GM21529 (cell line): Measurements from ENCODE around the gene ZNF367.

Source experiments
- ATAC-seq: cut with Tn5 transposase; IDR thresholded peaks from one replicate; pipeline ENCODE4 v1.9.1; 2021; ENCODE audit not compliant: unreplicated experiment

Gene ZNF367

DNA sequence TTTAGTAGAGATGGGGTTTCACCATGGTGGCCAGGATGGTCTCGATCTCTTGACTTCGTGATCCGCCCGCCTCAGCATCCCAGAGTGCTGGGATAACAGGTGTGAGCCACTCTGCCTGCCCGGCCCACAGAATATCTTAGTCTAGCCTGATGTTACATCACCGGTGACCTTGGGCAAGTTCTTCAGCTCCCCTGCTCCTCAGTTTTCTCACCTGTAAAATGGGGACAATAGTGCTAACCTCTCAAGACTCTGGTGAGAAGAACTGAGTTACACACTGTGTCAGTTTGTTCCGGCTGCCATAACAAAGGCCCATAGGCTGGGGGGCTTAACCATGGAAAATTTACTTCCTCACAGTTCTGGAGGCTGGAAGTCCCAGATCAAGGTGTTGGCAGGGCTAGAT is 19.3 kb upstream of the ZNF367 start:
- no peak for ATAC-seq

DNA sequence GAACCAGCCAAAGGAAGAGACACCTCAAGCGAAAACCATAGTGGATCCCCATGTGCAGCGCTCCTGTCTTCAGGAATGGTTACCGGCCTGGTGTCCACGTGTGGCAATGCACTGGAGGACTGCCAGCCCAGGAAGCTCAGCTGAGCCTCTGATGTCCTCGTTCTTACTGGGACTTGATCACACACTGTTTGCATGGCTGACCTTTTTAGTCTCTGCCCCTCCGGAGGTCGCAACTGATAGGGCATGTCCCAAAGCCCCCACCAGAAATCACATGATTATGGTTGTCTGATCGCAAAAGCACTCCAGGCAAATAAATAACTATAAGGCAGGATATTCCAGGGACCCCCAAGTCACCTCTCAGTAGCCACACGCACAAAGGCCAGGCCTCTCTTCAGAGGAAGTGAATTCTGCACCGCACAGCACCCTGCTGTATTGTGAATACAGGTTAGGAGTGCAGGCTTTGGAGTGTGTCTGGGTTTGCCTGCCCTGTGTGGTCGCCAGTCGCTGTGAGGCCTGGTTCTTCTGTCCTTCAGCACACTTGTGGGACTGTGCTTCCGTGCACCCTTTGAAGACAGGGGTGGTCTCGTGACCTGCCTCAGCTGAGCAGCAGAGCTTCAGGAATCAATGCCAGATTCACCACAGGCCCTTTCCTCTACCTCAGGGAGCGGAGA is 18.4 kb upstream of the ZNF367 start:
- ATAC-seq, result no peak

DNA sequence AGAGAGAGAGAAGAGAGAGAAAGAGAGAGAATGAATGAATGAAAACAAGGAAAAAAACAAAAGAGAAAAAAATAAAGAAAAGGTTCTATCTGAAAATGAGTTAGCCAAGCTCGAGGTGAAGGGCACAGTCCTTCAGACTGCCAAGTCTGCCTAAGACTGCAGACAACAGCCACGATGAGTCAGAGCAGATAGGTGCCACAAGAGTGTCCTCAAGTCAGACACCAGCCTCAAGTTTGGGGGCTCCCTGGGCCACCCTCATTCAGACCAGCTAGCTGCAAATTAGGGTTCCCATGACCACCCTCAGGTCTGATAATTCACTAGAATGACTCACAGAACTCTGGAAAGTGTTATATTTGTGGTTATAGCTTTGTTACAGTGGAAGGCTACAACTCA is 17.9 kb upstream of the ZNF367 start:
- no peak for ATAC-seq

DNA sequence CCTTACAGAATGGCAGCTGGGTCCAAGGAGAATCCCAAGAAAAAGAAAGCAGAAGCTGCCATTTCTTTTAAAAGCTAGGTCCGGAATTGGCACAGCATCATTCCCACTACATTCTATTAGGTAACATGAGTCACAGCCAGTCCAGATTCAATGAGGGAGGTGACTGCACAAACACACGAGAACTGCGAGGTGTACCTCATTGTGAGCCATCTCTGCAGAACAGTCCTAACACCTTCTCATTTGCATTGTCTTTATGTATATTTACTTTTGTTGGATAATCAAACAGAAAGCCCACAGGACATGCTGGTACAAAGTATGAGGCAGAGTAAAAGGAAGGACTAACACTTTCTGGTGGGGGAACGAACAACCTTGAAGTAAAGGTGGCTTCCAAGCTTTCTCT is 17.2 kb upstream of the ZNF367 start:
- no peak for ATAC-seq

DNA sequence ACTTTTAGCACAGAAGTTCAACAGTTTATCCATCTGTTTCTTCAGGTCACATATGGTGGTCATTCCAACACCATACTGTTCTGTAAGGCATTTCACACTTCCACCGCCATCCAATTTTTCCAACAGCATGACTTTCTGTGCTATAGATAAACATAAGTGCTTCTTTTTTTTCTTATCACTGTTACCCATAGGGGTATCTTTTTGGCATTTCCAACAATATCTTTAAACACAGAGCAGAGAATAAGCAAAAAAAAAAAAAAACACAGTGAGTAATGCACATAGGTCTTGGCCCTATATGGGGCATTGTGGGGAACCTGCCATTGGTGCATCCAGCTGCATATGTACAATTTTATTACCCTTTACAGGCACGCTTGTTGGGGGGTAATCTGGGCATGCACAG is 12.2 kb upstream of the ZNF367 start:
- ATAC-seq, result no peak

DNA sequence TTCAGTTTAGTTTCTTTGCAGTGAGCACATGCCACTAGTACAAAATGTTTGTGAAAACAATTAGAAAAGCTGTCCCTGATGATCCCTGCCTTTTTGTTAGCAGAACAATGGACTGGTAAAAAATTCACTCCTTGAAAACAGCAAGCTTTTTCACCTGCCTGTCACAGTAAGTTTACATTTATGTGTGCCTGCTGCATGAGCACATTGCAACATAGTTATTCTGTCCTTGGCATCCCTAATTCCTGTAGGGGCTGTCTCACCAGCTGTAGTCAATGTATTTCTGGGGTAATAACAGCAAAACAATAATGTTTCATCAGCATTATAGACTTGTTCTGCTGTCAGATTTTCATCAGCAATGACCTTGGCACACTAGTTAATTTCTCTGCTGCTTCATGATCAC is 11.6 kb upstream of the ZNF367 start:
- no peak for ATAC-seq

DNA sequence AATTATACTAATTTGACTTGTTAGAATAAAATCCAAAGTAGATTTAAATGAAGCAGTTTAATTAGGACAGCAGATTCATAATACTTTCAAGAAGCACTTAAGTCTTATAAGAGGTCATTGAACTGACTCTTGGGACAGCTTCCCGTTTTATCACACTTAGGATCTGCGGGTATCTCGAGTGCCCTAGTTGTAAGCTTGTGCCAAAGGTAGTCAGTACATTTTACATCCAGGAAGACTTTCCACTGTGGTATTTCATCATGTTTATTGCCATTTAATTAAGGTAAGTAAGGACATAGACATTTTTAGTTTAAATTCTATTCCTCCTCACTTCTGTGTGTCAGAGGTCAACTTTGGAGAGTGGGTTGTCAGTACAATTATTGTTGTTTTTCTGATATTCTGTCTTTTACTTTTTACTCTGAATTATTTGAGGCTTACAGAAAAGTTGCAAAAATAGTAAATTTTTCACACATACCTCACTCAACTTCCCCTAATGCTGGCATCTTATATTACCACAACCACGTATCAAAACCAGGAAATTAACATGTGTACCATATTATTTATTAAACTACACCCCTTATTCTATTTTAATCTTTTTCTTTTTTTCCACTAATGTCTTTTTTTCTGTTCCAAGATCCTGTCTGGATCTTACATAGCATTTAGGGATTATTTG is 7.5 kb upstream of the ZNF367 start:
- ATAC-seq, result no peak

DNA sequence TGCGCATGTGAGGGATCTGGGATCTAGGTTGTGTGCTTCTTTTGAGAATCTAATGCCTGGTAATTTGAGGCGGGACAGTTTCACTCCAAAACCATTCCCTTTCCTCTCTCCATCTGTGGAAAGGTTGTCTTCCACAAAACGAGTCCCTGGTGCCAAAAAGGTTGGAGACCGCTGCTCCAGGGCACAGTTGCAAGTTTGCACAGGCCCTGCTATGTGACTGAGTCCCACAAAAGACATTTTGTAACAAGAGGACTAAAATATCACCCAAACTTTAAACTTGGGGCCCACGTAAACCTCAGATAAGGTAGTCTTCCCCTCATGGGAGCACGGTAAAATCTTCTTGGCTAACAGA is 5.8 kb upstream of the ZNF367 start:
- ATAC-seq, result no peak

DNA sequence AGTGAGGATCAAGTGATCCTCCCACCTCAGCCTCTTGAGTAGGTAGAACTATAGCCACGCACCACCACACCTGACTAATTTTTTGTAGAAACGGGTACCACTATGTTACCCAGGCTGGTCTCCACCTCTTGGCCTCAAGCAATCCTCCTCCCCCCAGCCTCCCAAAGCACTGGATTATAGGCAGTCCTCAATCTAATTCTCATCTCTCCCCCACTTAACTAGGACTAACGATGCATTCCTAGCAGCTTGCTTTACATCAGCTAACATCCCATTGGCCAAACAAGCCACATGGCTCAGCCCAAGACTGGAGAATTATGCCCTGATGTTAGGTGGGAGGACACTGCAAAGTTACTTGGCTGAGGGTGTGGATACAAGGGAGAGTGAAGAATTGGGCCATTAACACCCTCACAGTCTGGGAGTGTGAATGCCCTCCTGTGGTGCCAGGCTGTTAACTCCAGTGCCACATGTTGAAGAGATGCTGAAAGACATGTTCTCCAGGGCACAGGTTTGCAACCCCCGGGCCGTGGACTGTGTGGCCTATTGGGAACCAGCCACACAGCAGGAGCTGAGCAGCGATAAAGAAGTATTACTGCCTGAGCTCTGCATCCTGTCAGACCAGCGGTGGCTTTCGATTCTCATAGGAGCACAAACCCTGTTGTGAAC is 5.3 kb upstream of the ZNF367 start:
- no peak for ATAC-seq

DNA sequence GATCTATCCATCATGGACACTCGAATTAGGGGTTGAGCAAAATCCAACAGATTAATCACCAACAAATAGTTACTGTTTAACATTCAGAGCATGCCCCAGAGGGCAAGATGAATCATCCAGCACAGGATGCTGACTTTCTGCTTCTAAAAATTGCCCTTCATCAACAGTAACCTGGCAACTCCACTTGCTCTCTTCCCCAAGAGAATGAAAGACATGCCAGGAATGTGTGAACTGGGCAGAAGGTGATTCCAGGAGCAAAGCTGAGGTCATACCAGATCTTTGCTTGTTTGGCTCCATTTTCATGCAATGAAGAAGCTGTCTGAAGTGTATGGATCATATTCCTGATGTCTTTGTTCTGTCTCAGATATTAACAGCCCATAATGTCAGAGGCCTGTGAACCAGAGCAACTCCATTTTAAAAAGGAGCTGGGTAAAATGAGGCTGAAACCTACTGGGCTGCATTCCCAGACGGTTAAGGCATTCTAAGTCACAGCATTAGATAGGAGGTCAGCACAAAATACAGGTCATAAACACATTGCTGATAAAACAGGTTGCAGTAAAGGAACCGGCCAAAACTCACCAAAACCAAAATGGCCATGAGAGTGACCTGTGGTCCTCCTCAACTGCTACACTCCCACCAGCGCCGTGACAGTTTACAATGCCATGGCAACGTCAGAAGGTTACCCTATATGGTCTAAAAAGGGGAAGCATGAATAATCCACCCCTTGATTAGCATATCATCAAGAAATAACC is 2.5 kb upstream of the ZNF367 start:
- no peak for ATAC-seq

DNA sequence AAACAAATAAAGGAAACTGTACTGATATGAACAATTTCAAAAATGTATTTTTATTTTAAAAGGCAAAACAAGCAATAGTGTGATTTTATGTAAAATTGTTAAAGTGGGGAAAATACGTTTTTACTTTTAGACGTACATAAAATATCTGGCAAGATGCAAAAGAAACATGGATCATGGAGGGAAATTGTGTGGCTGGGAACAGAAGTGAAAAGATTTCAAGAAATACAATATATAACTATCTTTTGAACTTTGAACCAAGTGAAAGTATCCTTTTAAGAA is 1.5 kb upstream of the ZNF367 start:
- ATAC-seq, result no peak

DNA sequence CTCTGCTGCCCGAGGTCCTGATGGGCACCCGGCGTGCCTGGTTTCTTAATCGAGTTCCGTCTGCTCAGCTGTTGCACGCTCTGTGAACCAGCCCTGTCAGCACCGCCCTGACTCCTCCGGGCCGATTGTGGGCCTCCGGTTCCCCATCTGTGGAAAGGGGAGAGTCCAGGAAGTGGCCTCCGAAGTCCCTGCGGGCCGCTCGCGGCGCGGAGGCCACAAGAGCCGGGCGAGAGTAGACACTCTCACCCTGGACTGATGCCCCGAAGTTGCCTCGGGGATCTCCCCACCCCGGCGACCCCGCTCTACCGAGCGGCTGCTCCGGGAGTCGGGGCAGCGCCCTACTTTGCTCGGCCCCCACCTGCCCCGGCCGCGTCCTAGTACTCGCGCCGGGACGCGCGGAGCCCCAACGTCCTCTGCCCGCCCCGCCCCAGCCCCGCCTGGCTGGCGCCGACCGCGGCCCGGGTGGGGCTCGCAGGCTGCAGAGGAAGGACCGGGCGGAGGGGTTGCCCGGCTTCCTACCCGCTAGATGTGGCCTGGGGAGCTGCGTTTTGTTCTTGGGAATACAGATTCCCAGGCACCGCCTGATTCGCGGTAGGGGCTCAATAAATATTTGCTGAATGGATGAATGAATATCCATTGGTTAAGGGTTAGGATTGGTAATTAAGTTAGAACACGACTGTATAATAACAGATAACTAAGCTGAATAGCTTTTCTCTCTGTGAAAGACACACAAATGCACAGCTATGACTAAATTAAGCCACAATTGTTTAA is 935 bp upstream of the ZNF367 start:
- ATAC-seq, result peak; percentile 38

DNA sequence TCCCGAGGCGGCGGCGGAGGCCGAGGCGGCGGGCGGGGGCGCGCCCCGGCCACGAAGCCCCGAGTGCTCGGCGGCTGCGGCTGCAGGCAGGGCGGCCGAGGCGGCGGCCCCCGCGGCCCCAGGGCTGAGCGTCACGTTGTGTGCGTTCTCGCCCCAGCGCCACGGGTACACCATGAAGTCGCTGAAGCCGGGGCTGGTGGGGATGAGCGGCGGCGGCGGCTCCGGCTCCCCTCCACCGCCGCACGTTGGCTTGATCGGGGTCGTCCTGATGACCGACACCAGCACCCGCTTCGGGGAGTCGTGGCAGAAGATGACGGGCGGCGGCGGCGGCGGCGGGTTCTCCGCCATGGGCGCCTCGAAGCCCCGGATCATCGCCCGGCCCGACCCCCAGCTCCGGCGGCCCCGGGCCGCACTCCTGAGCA is 498 bp downstream of the ZNF367 start:
- peak; percentile 0 for ATAC-seq

DNA sequence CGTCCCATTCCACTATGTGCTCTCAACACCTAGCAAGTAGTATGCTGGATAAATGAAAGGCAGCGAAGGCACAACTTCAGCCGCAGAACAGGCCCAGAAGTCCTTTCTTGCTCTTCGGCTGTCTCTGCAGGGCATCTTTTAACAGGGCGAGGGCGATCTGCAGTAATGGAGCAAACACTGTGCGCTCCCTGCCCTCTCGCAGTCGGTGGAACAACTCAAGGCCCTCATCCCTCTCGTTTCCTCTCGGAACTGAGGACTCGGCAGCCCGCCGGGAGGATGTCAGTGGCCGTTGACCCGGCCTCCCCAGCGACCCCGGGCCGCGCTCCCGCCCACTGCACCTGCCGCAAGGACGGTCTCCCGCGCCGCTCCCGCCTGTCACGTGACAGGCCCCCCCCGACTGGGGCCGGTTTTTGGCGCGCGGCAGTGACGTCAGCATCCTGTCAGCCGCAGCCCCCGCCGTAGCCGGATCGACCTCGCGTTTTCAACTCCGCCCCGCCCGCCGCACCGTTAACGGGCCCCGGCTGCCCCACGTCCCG is 1.1 kb downstream of the ZNF367 start:
- peak; percentile 14 for ATAC-seq

DNA sequence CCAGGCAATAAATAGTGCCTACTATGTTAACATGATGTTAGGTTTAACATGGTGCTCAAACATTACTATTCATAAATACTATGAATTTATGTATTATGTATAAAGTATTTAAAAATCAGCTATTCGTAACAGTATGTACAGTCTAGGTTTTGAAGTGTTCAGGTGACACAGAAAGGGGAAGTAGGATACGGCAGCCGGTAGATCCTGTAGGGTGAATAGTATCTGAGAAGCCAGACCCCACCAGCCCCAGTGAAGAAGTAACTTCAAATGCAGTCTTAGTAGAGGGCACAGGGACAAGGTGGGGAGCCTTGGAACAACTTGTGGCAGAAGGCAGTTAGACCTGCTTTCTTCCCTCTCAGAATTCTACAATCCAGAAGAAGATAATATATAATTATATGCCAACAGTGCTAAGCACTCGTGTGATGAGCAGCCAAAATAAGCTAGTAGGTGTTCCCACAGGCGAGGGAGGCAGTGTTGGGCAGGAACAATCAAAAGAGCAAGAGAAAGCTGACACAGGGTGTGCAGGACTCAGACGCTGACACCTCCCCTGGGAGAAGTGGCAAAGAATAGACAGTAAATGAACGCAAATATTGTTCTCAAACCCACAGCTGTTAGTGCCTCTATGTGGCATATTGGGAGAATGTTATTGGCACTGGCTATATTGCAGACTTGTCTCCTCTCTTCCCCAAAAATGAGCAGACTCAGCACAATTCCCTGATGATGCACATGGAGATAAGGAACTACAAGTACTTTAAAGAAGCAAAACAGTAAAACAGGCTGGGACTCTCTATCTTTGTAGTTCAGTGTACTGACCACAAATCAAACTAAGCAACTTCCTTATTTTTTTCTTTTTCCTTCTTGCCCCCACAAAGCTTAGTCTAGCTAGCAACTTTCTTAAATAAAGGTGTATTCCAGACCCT is 4.6 kb downstream of the ZNF367 start:
- peak; percentile 34 for ATAC-seq

DNA sequence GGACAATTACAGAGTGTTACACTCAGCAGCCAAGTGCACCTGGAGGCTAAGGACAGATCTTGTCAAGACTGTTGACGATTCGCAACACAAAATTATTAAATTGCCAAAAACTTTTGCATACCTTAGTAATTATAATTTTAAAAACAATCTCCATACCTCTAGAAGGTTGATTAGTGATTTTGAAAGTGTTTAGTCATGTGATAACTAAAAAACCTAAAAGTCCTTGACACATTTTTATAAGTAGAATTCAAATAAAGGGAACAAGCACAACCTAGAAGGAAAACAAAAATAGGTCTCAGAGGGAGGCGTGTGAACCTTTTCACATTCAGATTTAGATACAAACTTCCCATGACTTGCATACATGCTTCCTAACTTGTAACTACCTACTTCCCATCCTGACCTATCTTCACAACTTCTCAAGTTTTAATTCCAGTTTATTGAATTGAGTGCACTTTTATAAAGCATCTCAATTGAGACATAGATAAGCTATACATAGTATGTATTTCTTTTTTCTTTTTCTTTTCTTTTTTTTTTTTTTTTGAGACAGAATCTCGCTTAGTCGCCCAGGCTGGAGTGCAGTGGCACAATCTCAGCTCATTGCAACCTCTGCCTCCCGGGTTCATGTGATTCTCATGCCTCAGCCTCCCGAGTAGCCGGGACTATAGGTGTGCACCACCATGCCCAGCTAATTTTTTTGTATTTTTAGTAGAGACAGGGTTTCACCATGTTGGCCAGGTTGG is 5.8 kb downstream of the ZNF367 start:
- no peak for ATAC-seq

DNA sequence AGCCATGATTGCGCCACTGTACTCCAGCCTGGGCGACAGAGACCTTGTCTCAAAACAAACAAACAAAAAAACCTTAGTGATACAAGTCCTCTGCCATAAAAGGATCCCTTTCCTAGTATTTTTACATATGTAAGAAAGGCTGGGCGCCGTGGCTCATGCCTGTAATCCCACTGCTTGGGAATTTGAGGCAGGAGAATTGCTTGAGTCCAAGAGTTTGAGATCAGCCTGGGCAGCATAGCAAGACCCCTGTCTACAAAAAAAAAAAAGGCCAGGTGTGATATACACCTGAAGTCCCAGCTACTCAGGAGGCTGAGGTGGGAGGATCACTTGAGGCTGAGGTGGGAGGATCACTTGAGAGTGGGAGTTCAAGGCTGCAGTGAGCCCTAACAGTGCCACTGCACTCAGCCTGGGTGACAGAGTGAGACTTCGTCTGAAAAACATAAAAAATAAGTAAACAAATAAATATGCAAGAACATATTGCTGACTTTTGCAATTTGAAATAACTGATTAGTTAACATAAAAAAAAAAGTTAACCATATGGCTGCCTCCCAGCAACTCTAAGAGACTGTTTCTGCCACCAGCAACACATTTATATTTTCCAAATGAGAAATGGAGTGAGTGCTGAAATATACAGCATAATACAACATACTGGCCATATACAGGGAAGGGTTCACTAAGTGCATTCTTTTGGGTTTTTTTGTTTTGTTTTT is 6.9 kb downstream of the ZNF367 start:
- ATAC-seq, result no peak

DNA sequence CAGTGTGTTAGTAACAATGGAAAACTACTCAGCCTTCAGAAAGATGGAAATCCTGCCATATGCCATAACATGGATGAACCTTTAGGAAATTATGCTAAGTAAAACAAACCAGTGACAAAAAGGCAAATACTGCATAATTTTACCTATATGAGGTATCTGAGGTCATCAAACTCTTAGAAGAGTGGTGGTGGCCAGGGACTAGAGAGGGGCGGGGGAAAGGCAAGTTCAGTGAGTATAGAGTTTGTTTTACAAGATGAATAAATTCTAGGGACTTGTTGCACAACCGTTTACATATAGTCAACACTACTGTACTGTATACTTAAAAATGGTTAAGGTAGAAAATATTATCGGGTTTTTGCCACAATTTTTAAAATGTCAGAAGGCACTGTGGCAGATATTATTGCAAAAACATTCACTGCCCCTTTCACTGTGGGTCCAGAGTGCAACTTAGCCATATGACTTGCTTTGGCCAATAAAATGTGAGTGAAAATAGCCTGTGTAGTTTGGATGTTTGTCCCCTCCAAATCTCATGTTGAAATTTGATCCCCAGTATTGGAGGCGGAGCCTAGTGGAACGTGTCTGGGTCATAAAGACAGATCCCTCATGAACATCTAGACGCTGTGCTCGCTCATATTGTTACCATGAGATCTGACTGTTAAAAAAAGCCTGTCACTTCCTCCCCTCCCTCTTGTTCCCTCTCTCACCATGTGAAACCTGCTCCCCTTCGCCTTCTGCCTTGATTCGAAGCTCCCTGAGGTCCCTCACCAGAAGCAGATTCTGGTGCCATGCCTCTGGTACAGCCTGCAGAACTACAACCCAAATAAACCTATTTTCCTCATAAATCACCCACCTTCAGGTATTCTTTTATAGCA is 9.5 kb downstream of the ZNF367 start:
- ATAC-seq, result no peak
